ENCODE data around the gene WNT5B. TPM values are rescaled to one million over a fixed set of nuclear protein-coding genes. Genes with fewer than 3 reads are reported as not detected.

Gene WNT5B
- polyA plus RNA-seq, 1 donor (not counting 4 experiments of a cell fraction or from before 2014, with no cell fraction given): 12.3 TPM

- Histone ChIP-seq H3K36me3 (ENCODE audit: control insufficient read depth in 2 of 2, extremely low read depth in 1 of 2, insufficient read depth in 2 of 2, low read length in 2 of 2) (no peaks in the 10 kb centered on the region), H3K9me1 (ENCODE audit: control insufficient read depth, extremely low read depth, insufficient read depth, low read length) (no peaks in the 10 kb centered on the region), H3K4me2 (ENCODE audit: control insufficient read depth, extremely low read depth, insufficient read depth, low read depth, low read length) (no peak overlapping the region), H3K79me2 (ENCODE audit: control insufficient read depth, insufficient read depth, low read length) (no peaks in the 10 kb centered on the region), H3K9ac (ENCODE audit: control insufficient read depth, extremely low read depth, insufficient read depth, low read length) (no peak overlapping the region), H3K4me1 (ENCODE audit: control insufficient read depth, extremely low read depth, insufficient read depth, low read length) (peaks cover 15% of the 10 kb centered on the region), H3K4me3 (ENCODE audit: control insufficient read depth in 2 of 3, extremely low read depth in 1 of 3, insufficient read depth in 2 of 3, low read depth in 1 of 3, low read length in 3 of 3) (no peak overlapping the region), H4K20me1 (ENCODE audit: control insufficient read depth, extremely low read depth, insufficient read depth, low read length) (no peaks in the 10 kb centered on the region), H3K9me3 (ENCODE audit: control insufficient read depth, low read depth, low read length) (no peaks in the 10 kb centered on the region), H3K27ac (ENCODE audit: control insufficient read depth, insufficient read depth, low read length) (no peak overlapping the region), H3K27me3 (ENCODE audit: control insufficient read depth, extremely low read depth, insufficient read depth, low read length) (no peaks in the 10 kb centered on the region), H2AFZ (ENCODE audit: control insufficient read depth, low read length) (no peak overlapping the region)
- dilution Hi-C loops (cut with MboI; ENCODE audit: extremely low pct_ligation_motif_present, low sequenced_read_pairs): no loop called here
- DNase-seq (ENCODE audit: low read depth, low spot score): no peak
- TF ChIP-seq CTCF (optimal IDR thresholded peaks at IDR 0.05 in 1 of 3, IDR thresholded peaks at IDR 0.05 in 1 of 3, conservative IDR thresholded peaks at IDR 0.05 in 1 of 3; ENCODE audit: extremely low read depth in 1 of 3, insufficient read depth in 2 of 3, low read length in 3 of 3) (no peak), EZH2 (IDR thresholded peaks at IDR 0.05; ENCODE audit: low read length) (no peak)
- FAIRE-seq: no peak
These were observed 34.6 kb downstream of the WNT5B start for GRCh38 chr12:1663440-1664132.

GRCh38 chr12:1665366-1665765, 36.3 kb downstream of the WNT5B start:
- H3K4me3 ChIP-seq (ENCODE audit: control insufficient read depth in 2 of 3, extremely low read depth in 1 of 3, insufficient read depth in 2 of 3, low read depth in 1 of 3, low read length in 3 of 3): no peak overlapping the region
- no peak overlapping the region for H3K9ac ChIP-seq (ENCODE audit: control insufficient read depth, extremely low read depth, insufficient read depth, low read length)
- H3K9me3 ChIP-seq (ENCODE audit: control insufficient read depth, low read depth, low read length): no peaks in the 10 kb centered on the region
- H3K4me1 ChIP-seq (ENCODE audit: control insufficient read depth, extremely low read depth, insufficient read depth, low read length): peaks cover 9% of the 10 kb centered on the region
- no peaks in the 10 kb centered on the region for H3K79me2 ChIP-seq (ENCODE audit: control insufficient read depth, insufficient read depth, low read length)
- H3K9me1 ChIP-seq (ENCODE audit: control insufficient read depth, extremely low read depth, insufficient read depth, low read length): no peaks in the 10 kb centered on the region
- no peak overlapping the region for H2AFZ ChIP-seq (ENCODE audit: control insufficient read depth, low read length)
- no peak for FAIRE-seq
- no peak for DNase-seq (ENCODE audit: low read depth, low spot score)
- dilution Hi-C loops (cut with MboI; ENCODE audit: extremely low pct_ligation_motif_present, low sequenced_read_pairs): no loop called here
- no peak overlapping the region for H3K27ac ChIP-seq (ENCODE audit: control insufficient read depth, insufficient read depth, low read length)
- no peaks in the 10 kb centered on the region for H3K27me3 ChIP-seq (ENCODE audit: control insufficient read depth, extremely low read depth, insufficient read depth, low read length)
- TF ChIP-seq EZH2 (IDR thresholded peaks at IDR 0.05; ENCODE audit: low read length): no peak
- TF ChIP-seq CTCF (optimal IDR thresholded peaks at IDR 0.05 in 1 of 3, IDR thresholded peaks at IDR 0.05 in 1 of 3, conservative IDR thresholded peaks at IDR 0.05 in 1 of 3; ENCODE audit: extremely low read depth in 1 of 3, insufficient read depth in 2 of 3, low read length in 3 of 3): no peak
- H3K36me3 ChIP-seq (ENCODE audit: control insufficient read depth in 2 of 2, extremely low read depth in 1 of 2, insufficient read depth in 2 of 2, low read length in 2 of 2): no peaks in the 10 kb centered on the region
- H3K4me2 ChIP-seq (ENCODE audit: control insufficient read depth, extremely low read depth, insufficient read depth, low read depth, low read length): no peak overlapping the region
- H4K20me1 ChIP-seq (ENCODE audit: control insufficient read depth, extremely low read depth, insufficient read depth, low read length): no peaks in the 10 kb centered on the region

All from keratinocyte (primary cell).